GM20431 (cell line): ENCODE measurements around the gene SP4.
"Not testable (repeated sequence)": the region's sequence is repeated elsewhere in the genome, so short reads cannot be mapped to it uniquely, and the experiment has no call there.

Experiments
- in situ Hi-C: fragments of 300-500 bp; cut with MseI, MboI; formaldehyde crosslinking; loops from one replicate; pipeline ENCODE4 v1.15.0; 2020; ENCODE audit warnings: low sequenced_read_pairs; ENCODE audit not compliant: unreplicated experiment

Gene SP4

DNA sequence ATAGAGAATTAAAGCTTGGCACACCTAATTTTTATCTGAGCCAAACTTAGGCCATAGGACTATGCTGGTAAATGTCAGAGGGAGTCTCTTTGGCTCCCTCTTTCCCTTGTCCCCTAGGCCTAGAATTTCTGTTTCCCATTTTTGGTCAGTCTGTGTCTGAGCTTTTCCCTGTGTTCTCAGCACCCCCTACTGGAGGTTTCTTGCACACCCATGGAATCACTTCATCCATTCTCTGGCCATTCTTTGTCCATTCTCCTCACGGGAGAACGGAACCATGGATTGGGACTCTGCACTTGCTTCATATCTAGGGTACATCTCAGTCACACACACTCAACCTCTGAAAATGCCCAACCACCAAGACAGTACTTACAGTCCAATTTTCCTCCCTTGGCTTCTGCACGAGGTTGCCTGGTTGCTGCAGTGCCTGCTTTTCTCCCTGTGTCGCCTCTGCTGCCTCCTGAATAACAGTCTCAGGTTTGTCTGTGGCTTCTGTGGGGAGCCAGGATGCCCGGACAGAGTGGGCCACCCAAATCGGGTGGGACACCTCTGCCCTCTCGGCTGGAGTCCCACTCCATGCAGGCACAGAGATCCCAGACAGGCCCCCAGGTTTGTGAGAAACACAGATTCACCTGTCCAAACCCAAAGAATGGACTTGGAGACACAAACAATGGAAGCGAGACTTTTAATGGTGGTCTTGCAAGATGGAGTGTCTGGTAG lies 79.9 kb downstream of the SP4 start:
- in situ Hi-C loops, result loop anchor here (25.0 kb wide), 1 partner anchor 245 kb away; no protein-coding TSS in a partner anchor

GRCh38 chr7:21508538-21508937 lies 80.7 kb downstream of the SP4 start:
- in situ Hi-C loops, result loop anchor here (25.0 kb wide), 1 partner anchor 246 kb away; no protein-coding TSS in a partner anchor

DNA sequence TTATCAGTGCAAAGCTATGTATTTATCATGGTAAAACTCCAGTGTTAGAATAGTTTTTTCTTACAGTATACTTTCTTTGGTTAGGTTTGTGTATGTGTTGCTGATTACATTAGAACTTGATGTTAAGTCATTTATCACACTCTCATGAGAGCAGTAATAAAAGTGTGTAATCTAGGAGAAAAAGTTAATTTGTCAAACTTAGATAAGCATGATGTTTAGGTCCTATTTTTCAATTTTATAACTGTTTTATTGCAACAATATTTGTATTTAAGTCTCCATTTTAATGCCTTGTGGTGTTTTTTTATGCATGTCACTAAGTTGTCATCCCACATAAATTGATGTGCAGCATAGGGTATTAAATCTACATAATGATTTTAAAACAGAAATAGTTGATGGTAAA lies 86.2 kb downstream of the SP4 start:
- in situ Hi-C loops, result loop anchor here (25.0 kb wide), 1 partner anchor 252 kb away; no protein-coding TSS in a partner anchor

GRCh38 chr7:21524680-21525079 lies 96.8 kb downstream of the SP4 start:
- in situ Hi-C loops, result loop anchor here (25.0 kb wide), 1 partner anchor 262 kb away; no protein-coding TSS in a partner anchor

DNA sequence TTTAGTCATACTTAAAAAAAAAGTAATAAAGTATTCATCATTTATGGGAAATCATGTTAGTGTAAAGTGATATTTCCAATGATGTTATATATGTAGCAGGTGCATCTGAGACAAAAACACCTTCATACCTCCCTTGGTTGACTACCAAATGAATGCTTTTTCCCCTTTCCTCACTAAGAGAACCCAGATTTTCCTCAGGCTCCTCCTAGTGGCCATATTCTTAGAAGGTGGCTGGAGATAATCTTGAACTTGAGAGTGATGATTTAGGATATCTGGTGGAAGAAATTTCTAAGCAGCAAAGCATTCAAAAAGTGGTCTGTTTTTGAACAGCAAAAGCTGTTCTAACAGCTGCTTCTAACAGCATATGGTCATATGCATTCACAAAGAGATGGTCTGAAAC lies 98.1 kb downstream of the SP4 start:
- in situ Hi-C loops, result no loop called here

DNA sequence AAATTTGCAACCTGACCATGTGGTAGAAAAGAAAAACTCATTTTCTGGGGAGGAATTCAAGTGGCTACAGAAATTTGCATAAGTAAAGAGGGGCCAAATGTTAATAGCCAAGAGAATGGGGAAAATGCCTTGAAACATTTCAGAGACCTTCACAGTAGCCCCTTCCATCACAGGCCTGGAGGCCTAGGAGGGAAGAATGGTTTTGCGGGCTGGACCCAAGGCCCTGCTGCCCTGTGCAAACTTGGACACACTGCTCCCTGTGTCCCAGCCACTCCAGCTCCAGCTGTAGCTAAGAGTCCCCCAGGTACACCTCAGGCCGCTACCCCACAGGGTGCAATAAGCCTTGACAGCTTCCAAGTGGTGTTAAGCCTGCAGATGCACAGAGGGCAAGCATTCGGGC lies 98.6 kb downstream of the SP4 start:
- in situ Hi-C loops, result no loop called here

DNA sequence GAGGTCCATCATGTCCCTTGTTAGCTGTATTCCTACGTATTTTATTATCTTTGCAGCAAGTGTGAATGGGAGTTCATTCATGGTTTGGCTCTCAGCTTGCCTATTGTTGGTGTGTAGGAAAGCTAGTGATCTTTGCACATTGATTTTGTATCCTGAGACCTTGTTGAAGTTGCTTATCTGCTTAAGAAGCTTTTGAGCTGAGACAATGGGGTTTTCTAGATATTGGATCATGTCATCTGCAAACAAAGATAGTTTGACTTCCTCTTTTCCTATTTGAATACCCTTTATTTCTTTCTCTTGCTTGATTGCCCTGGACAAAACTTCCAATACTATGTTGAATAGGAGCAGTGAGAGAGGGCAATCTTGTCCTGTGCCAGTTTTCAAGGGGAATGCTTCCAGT lies 104.6 kb downstream of the SP4 start:
- in situ Hi-C loops, result not testable (repeated sequence)

DNA sequence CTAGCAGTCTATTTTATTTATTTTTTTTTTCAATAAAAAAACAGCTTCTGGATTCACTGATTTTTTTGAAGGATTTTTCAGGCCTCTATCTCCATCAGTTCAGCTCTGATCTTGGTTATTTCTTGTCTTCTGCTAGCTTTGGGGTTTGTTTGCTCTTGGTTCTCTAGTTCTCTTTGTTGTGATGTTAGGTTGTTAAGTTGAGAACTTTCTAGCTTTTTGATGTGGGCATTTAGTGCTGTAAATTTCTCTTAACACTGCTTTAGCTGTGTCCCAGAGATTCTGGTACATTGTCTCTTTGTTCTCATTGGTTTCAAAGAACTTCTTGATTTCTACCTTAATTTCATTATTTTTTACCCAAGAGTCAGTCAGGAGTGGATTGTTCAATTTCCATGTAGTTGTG lies 105.8 kb downstream of the SP4 start:
- in situ Hi-C loops, result not testable (repeated sequence)

DNA sequence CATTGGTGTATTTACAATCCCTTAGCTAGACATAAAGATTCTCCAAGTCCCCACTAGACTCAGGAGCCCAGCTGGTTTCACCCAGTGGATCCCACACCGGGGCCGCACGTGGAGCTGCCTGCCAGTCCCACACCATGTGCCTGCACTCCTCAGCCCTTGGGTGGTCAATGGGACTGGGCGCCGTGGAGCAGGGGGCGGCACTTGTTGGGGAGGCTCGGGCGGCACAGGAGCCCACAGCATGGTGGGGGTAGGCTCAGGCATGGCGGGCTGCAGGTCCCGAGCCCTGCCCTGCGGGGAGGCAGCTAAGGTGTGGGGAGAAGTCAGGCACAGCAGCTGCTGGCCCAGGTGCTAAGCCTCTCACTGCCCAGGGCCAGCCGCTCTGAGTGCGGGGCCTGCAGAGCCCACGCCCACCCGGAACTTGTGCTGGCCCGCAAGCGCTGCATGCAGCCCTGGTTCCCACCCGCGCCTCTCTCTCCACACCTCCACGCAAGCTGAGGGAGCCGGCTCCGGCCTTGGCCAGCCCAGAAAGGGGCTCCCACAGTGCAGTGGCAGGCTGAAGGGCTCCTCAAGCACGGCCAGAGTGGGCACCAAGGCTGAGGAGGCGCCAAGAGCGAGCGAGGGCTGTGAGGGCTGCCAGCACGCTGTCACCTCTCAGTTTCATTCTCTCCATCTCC lies 108.7 kb downstream of the SP4 start:
- in situ Hi-C loops, result not testable (repeated sequence)

- in situ Hi-C loops, result no loop called here
Observed at GRCh38 chr7:21538936-21539495, 111.1 kb downstream of the SP4 start.

DNA sequence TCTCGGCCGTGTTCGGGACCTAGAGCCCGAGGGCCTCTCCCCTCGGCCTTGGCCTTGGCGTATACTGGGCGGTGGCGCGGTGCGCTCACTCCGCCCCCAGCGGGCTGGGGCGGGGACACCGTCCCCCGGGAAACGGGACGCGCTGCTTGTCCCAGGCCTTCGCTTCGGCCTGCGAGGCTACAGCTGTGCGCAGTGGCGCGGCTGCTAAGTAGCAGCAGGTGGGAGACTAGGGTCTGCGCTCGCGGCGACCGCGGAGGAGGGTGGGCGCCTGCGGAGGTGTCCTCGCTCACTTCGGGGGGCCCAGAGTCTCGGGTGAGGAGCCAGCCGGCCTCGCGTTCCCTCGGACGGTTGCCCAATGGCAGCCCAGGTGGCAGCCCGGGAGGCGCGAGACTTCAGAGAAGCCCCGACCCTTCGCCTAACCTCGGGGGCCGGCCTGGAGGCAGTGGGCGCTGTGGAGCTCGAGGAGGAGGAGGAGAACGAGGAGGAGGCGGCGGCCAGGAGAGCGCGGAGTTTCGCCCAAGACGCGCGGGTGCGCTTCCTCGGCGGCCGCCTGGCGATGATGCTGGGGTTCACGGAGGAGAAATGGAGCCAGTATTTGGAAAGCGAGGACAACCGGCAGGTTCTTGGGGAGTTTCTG lies 115.1 kb downstream of the SP4 start, which contains the start of gene DNAH11:
Gene DNAH11, plus strand, starts transcription at position 149 of the 637 bp plus-strand sequence. Its CDS starts 207 bp downstream, at position 356.
- in situ Hi-C loops, result no loop called here

DNA sequence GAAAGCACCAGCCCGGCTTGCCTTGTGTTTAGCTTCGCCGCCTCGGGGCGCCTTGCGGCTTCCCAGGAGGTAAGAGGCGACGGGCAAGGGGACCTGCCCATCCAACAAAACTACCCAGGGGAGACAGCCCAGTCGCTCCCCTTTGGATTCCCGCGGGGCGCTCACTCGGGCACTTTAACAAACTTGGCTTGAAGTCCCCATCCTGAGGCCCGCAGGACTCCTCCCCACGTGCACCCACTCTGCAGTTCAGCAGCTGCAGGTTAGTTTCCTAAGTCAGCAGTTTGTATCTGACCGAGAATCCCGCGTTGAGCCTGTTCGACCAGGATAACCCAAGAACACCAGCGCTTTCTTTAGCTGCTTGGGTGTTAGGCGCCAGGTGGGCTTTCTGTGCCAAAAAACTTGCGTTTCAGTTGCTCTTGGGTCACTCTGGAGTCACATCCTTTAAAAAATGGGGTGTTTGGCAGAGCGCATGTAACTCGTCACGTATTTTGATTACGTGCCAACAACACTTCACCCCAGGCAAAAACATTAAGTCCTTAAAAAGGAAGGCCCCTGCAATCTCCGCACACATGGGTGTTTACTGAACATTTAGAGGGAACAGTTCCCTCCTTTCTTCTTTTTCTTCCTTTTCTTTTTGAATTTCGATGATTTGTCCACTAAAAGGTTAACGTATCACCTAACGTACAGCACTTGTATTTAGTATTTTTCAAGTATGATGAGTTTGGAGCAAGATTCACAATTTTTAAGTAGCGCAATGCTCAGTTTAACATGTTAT lies 115.8 kb downstream of the SP4 start:
- in situ Hi-C loops, result no loop called here

DNA sequence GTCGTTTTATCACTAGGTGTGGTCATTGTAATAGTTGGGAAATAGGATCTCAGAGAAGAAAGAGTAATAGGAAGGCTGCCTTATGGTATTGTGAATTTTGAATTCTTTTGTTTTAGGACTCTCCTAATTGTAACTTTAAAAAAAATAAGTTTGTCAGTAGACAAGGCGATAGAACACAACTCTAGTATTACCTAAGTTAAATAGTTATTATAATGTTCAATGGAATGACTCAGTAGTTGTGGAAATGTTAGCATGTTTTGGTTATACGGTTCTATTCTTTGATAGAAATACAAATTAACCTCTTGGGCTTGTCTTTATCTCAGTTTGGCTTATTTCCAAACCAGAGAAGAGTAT lies 116.4 kb downstream of the SP4 start:
- in situ Hi-C loops, result no loop called here

- in situ Hi-C loops, result no loop called here
Observed at GRCh38 chr7:21544715-21545114, 116.8 kb downstream of the SP4 start.

DNA sequence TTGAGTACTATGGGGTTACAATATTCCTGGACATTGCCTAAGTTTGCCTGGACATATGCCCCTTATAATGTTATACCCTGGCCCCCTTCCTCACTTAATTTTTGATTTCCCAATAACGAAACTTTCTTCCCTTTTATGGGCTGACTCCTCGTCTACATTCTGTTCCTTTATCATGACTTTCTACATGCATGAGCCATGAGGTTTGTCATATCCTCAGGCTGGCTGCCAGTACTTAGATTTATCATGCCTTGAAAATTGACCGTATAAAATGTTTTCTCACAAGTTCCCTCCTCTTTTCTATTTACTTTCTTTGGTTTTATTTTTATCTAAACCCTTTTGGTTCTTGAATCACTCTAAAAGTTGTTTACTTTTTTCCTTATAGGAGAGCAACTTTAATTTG lies 119.6 kb downstream of the SP4 start:
- in situ Hi-C loops, result no loop called here

DNA sequence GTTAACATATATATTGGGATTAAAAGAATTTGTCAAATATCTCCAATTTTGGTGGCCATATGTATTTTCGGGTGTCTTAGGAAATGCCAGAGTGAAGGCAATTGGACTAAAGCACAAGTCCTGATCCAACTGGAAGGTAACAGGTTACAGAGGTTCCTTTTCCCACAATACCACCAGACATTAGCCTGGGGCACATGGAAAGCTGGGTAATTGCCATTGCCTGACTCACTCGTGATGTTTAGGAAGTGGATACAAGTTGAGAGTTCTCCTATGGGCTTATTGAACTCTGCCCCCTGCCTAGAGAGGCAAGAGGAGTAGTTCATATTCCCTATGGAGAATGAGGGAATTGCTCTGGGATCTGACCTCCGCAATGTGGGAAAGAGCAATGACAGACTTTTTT lies 120.6 kb downstream of the SP4 start:
- in situ Hi-C loops, result no loop called here

DNA sequence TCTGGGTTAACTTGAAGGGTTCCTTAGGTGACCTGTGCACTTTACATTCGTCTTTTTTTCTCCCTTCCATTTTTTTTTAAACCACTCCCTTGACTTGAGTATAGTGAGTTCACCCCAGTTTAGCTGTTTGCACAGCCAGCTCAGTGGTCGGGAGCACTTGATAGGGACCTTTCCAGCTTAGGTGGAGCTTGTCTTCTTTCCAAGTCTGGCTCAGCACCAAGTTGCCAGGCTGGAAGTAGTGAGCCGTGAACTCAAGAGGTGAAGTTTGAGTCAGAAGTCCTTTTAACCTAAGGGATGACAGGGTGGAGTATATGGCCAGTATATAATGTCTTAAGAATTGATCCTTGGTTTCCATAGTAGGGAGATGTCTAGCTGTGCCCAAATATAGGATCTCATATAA lies 122.2 kb downstream of the SP4 start:
- in situ Hi-C loops, result no loop called here

GRCh38 chr7:21550821-21551531 lies 123.1 kb downstream of the SP4 start:
- in situ Hi-C loops, result no loop called here

GRCh38 chr7:21562385-21562784 lies 134.5 kb downstream of the SP4 start:
- in situ Hi-C loops, result no loop called here
